Measurements from ENCODE around the gene IGBP1.

- TF ChIP-seq POLR2A (IDR thresholded peaks at IDR 0.05; ENCODE audit: extremely low read depth, insufficient read length) (peak; percentile 43), CTCF (IDR thresholded peaks at IDR 0.05; ENCODE audit: low read depth, low read length) (peak; percentile 42), MYC (IDR thresholded peaks at IDR 0.05; ENCODE audit: low read depth, low read length) (peak; percentile 73)
Observed at GRCh38 chrX:70133303-70134115, at the start of gene IGBP1.

Data from NB4 (cell line).